MM.1S (cell line): ENCODE results near the gene RAPGEF3.

Experiments
- EZH2 ChIP-seq: fragments of 300-600 bp; sonication (generic); optimal IDR thresholded peaks from 2 replicates; pipeline ENCODE3; 2017; ENCODE audit warnings: low read depth, mild to moderate bottlenecking, antibody characterized with exemption, low read length, mixed read lengths
- EZH2phosphoT487 ChIP-seq: fragments of 300-600 bp; sonication (generic); IDR thresholded peaks from 2 replicates; pipeline ENCODE4 v1.6.1; 2018; ENCODE audit warnings: antibody characterized with exemption, low read length
- TF ChIP-seq, protein P1 (sequence below): fragments of 300-600 bp; sonication (generic); IDR thresholded peaks from 2 replicates; pipeline ENCODE4 v1.5.1; 2016; ENCODE audit warnings: antibody characterized with exemption, low read length, mixed read lengths

DNA sequence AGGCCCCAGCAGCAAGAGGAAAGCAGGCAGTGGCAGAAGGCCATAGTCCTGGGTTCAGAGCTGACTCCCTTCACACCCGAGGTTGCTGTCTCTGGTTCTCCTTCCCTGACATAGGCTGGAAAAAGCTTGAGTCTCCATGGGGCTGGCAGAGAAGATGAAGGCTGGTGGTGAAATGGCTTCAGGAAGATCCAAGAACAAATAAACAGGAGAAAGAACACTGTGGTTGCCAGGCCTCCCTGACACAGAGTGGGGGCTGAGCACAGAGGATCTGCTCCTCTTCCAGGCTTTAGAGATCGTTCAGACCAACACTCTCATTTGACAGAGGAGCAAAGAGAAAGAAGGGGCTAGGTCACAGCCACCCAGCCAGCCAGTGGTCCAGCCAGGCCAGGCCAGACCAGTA lies 46.7 kb upstream of the RAPGEF3 start:
- TF ChIP-seq, protein P1, sequence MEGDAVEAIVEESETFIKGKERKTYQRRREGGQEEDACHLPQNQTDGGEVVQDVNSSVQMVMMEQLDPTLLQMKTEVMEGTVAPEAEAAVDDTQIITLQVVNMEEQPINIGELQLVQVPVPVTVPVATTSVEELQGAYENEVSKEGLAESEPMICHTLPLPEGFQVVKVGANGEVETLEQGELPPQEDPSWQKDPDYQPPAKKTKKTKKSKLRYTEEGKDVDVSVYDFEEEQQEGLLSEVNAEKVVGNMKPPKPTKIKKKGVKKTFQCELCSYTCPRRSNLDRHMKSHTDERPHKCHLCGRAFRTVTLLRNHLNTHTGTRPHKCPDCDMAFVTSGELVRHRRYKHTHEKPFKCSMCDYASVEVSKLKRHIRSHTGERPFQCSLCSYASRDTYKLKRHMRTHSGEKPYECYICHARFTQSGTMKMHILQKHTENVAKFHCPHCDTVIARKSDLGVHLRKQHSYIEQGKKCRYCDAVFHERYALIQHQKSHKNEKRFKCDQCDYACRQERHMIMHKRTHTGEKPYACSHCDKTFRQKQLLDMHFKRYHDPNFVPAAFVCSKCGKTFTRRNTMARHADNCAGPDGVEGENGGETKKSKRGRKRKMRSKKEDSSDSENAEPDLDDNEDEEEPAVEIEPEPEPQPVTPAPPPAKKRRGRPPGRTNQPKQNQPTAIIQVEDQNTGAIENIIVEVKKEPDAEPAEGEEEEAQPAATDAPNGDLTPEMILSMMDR: no peak
- no peak for TF ChIP-seq EZH2phosphoT487
- no peak for TF ChIP-seq EZH2
